ENCODE data around the gene SND1.

Gene SND1

DNA sequence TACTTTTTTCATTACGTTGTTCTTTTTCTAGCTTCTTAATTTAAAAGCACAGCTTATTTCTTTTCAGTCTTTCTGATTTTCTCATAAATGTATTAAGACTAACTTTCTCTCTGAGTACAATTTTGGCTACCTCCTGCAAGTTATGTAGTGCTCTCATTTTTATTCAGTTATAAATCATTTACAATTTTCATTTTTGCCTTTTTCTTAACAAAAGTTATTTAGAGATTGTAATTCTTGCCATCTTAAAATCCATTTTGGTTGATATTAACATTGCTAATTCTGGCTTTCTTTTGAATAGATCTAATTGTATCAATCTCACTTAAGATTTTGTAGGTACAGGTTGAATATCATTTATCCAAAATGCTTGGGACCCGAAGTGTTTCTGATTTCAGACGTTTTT, 476.4 kb downstream of the SND1 start:
- DNase-seq, result no peak

DNA sequence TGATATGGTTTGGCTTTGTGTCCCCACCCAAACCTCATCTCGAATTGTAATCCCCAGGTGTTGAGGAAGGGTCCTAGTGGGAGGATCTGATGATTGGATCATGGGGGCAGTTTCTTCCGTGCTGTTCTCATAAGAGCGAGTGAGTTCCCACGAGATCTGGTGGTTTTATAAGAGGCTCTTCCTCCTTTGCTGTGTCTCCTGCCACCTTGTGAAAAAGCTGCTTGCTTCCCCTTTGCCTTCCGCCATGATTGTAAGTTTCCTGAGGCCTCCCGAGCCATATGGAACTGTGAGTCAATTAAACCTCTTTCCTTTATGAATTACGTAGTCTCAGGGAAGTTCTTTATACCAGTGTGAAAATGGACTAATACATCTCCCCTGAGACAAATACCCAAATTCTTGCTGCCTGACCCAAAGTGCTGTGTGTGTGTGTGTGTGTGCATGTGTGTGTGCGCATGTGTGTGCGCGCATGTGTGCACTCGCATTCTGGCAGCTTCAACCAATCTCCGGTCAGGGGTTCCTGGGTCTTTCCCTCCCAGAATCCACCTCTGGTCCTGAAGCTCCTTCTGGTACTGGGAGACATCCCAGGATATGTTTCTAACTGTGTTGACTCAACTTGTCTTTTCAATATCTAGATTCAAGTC, 477.4 kb downstream of the SND1 start:
- DNase-seq, result no peak

DNA sequence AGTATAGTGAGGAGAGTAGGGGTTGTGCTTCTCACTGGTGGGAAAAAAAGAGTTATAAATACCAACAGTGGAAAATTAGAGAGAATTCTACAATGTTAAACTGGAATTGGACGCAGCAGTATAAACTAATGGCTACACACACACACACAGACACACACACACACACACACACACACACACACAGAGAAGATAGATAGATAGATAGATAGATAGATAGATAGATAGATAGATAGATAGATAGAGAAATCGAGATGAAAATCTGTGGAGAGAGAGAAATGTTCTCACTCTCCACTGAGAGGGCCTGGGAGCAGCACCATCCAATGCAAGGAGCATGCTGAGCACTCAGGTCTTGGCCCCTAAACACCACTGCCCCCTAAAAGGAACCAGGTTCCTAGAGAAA, 479.1 kb downstream of the SND1 start:
- DNase-seq, result no peak

DNA sequence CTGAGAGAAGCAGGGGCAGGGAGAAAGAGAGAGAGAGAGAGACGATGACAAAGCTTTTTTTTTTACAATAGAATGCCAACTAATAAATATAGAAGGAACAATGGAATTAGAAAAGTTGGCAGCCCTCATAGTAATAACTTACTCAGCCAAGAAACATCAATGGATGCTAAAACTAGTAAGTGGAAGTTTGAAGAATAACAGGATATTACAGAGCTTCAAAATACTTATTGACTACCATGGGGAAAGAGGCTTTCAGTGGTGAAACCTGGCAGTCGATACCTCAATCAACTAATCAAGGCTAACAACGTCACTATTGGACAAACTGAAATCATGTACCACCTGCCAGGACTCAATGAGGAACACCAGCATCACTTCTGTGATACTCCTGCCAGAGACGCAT, 479.7 kb downstream of the SND1 start:
- no peak for DNase-seq

DNA sequence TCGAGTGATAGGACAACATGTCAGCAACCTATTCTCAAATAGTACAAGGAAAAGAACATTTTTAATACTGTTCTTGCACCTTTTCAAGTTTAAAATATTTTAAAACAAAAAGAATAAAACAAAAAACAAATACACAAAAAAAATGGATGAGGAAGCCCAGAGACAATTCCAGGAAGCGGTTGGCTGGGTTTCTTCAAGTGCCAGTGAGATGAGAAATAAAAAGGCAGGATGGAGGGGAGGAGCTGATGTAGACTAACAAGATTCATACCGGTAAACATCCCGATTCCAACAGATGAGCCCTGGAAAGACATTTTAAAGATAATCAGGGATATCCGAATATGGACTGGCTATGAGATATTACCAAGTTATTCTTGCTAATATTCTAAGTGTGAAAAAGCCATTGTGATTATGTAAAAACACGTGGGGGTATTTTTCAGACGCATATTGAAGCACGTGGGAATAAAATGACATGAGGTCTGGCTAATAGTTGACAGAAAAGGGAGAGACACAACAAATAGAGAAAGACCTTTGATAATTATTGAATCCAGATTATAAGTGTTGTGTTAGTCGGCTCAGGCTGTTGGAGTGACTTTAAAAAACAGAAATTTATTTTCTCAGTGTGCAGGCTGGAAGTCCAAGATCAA, 480.6 kb downstream of the SND1 start:
- DNase-seq, result no peak

DNA sequence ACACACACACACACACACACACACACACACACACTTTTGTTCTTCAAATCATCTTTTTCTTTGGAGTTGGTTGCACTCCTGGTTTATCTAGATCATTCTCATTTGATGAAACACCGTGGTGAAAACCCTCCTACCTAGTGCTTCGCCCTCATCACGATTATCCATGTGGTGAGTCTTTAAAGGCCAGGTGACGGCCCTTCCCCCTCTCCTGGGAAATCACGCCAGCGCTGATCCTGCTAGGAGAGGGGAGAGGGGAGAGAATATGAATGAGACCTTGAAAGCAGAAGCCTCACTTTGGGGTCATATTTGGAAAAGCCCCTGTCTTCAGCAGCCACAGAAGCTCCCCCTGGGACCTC, 483.1 kb downstream of the SND1 start:
- DNase-seq, result no peak

DNA sequence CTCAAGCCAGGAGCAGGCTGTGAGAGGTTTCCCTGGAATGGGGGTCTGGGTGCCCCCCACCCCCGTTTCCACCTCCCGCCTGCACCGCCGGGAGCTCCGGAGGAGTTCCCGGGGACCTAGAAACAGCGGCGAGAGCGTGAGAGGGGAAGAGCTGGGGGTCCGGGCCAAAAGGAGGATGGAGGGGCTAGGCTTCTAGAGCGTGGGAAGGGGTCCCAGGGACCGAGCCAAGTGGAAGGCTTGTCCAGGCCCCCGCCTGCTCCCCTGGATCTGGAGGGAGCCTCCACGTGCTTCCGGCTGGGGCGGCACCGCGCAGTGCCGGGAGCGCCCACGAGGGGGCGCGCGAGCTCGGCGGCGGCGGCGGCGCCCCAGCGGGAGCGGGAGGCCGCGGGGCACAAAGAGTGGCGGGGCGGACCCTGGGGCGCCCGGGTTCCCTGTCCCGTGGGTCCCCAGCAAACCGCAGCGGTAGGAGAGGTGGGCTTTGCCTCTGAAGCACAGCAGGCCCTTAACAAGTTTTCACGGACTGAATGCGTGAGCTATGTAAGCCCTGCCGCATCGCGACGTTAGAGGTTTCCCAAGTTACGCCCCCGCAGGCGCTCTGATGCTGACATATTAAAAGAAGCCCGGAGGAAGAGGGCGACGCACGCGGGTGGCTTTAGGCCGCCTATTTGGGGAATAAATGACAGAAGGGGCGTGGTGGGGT, 483.7 kb downstream of the SND1 start:
- no peak for DNase-seq

DNA sequence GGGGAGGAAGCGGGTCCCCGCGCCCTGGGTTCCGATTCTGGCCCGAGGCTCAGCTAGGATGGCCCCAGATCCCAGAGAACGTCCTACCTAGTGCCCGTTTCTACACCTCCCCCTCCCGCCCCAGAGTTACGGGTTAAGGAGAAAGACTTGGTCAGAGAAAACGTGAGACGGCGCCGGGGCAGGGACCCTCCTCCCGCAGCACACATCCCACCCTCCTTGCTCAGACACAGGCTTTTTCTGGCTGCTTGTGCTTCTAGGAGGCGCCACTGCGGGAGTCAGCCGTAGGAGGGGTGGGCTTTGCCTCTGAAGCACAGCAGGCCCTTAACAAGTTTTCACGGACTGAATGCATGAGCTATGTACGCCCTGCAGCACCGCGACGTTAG, 484.2 kb downstream of the SND1 start:
- DNase-seq, result no peak

DNA sequence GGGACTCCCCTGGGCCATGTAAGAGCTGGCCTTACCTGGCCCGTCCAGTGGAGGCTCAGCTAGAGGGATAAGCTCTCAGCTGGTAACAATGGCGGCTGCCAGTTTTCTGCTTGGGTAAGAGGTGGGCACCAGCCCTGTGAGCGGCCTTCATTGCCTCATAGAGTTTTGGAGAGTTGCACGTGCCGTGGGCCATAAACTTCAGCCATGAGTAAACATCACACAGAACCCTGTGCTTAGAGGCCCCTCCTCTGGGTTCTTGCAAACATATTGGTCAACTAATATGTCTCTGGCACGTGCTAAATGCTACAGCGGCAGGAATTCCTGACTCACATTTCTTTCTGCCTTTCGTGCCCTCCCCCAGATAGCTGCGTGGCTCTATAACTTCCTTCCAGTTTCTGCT, 485.2 kb downstream of the SND1 start:
- no peak for DNase-seq

DNA sequence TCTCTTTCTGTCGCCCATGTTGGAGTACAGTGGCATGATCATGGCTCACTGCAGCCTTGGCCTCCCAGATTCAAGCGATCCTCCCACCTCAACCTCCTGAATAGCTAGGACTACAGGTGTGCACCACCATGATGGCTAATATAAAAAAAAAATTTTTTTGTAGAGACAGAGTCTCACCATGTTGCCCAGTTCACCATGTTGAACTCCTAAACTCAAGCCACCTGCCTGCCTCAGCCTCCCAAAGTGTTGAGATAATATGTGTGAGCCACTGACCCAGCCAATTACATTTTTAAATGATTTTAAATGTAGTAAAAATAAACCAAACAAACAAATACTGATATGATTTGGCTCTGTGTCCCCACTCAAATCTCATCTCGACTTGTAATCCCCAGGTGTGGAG, 487.4 kb downstream of the SND1 start:
- no peak for DNase-seq

DNA sequence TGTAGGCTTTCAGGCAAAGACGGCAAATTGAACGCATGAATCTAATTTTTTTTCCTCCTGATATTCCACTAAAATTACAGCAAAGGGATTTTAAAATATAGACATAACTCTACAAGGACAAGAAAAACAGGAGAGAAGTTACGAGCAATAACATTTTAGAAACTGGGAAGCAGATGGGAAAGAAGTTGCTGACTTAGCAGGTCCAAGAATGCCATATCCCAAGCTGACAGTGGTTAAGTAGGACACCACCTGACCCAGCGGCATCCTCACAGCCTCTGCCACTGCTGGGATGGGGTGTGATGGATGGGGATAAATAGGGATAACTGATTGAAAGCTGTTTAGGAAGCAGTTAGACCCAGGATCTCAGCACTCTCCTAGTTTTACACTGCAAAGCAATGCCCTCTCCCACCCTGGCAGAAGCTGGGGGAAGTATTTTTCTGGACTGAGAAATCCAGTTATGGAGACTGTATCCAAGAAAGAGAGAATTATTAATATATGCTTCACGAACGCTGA, 489.7 kb downstream of the SND1 start:
- no peak for DNase-seq

Measured in cerebellar nuclear complex (tissue), 1 donor.